Measurements from ENCODE around the gene KATNIP. TPM values are rescaled to one million over a fixed set of nuclear protein-coding genes. Genes with fewer than 3 reads are reported as not detected.

The KATNIP gene
- total and polyA plus RNA-seq, 2 of the 13 experiments (the other 11 are each of a cell fraction or from before 2014, with no cell fraction given) = 9.7 to 12.0 TPM

GRCh38 chr16:27556471-27556870, 6.5 kb downstream of the KATNIP start:
- peaks cover 7% of the 10 kb centered on the region for H3K4me1 ChIP-seq (ENCODE audit: insufficient read depth, low read length)

DNA sequence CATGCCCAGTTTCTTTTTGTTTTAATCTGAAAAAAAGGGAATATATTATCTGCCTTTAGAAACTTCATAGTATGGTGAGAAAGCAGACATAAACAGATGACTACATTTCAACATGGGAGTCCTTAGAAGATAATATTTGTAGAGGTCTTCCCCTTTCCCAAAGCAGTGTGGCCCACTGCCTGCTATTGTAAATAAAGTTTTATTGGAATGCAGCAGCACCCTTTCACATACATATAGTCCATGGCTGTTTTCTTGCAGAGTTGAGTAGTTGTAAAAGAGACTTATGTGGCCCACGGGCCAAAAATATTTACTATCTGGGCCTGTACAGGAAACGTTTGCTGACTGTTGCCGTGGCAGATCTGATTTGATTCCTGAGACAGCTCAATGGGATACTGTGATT, 8.5 kb downstream of the KATNIP start:
- H3K4me2 ChIP-seq (ENCODE audit: low read depth, low read length) = no peak overlapping the region
- no peaks in the 10 kb centered on the region for H3K9me3 ChIP-seq (ENCODE audit: low read length)
- DNase-seq (ENCODE audit: low spot score) (no peak), FAIRE-seq (no peak), ATAC-seq (no peak)
- no peak overlapping the region for H2AFZ ChIP-seq (ENCODE audit: low read length)
- no peaks in the 10 kb centered on the region for H4K20me1 ChIP-seq (ENCODE audit: insufficient read depth, low read length)
- in situ Hi-C loops (cut with HindIII; ENCODE audit: extremely low pct_ligation_motif_present, low pct_unique_long_range_greater_than_20kb) = no loop called here
- no peak overlapping the region for H3K4me3 ChIP-seq (replicated peaks in 1 of 3; ENCODE audit: insufficient read depth in 1 of 3, low read depth in 2 of 3, low read length in 3 of 3)
- ChIA-PET POLR2A (interaction anchor here (1.2 kb wide), 1 partner anchor 9 kb away, joined by 8 read pairs; the partner anchor contains the start of genes GTF3C1 and KATNIP), CTCF (ENCODE audit: low intra/inter-chr PET ratio, low total read pairs) (no interaction called here)
- TF ChIP-seq BHLHE40 (IDR thresholded peaks at IDR 0.05; ENCODE audit: low read length) = no peak
- TF ChIP-seq, protein P1, sequence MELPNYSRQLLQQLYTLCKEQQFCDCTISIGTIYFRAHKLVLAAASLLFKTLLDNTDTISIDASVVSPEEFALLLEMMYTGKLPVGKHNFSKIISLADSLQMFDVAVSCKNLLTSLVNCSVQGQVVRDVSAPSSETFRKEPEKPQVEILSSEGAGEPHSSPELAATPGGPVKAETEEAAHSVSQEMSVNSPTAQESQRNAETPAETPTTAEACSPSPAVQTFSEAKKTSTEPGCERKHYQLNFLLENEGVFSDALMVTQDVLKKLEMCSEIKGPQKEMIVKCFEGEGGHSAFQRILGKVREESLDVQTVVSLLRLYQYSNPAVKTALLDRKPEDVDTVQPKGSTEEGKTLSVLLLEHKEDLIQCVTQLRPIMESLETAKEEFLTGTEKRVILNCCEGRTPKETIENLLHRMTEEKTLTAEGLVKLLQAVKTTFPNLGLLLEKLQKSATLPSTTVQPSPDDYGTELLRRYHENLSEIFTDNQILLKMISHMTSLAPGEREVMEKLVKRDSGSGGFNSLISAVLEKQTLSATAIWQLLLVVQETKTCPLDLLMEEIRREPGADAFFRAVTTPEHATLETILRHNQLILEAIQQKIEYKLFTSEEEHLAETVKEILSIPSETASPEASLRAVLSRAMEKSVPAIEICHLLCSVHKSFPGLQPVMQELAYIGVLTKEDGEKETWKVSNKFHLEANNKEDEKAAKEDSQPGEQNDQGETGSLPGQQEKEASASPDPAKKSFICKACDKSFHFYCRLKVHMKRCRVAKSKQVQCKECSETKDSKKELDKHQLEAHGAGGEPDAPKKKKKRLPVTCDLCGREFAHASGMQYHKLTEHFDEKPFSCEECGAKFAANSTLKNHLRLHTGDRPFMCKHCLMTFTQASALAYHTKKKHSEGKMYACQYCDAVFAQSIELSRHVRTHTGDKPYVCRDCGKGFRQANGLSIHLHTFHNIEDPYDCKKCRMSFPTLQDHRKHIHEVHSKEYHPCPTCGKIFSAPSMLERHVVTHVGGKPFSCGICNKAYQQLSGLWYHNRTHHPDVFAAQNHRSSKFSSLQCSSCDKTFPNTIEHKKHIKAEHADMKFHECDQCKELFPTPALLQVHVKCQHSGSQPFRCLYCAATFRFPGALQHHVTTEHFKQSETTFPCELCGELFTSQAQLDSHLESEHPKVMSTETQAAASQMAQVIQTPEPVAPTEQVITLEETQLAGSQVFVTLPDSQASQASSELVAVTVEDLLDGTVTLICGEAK (IDR thresholded peaks at IDR 0.05) = no peak
- TF ChIP-seq, protein P1 (CRISPR knock-in tag; IDR thresholded peaks at IDR 0.05) = peak; percentile 94
- H3K9ac ChIP-seq (ENCODE audit: insufficient read depth, low read depth, low read length) = no peak overlapping the region
- no peak overlapping the region for H3K27ac ChIP-seq (ENCODE audit: extremely low read length, insufficient read depth, low read length)
- WGBS (ENCODE audit: low lambda C conversion rate) = 87% methylated on average over 3 of the region's 3 CpGs
- intact Hi-C loops (cut with micrococcal nuclease; ENCODE audit: unreplicated experiment) = no loop called here
- BruUV-seq (replicated peaks) = no TSS peak
- no peaks in the 10 kb centered on the region; a peak in 1 of 5 replicates for H3K36me3 ChIP-seq (replicated peaks in 1 of 2; ENCODE audit: control insufficient read depth in 1 of 2, insufficient read depth in 2 of 2, low read length in 2 of 2)
- no peaks in the 10 kb centered on the region for H3K27me3 ChIP-seq (ENCODE audit: control insufficient read depth in 1 of 2, insufficient read depth in 2 of 2, low read length in 2 of 2)
- no peaks in the 10 kb centered on the region for H3K79me2 ChIP-seq (ENCODE audit: insufficient read depth, low read length)
- H3K4me1 ChIP-seq (ENCODE audit: insufficient read depth, low read length) = peaks cover 7% of the 10 kb centered on the region

More at GRCh38 chr16:27556471-27556870, 6.5 kb downstream of the KATNIP start:
- H3K79me2 ChIP-seq (ENCODE audit: insufficient read depth, low read length) = no peaks in the 10 kb centered on the region
- no peak overlapping the region for H3K27ac ChIP-seq (ENCODE audit: extremely low read length, insufficient read depth, low read length)
- intact Hi-C loops (cut with micrococcal nuclease; ENCODE audit: unreplicated experiment) = no loop called here
- ChIA-PET POLR2A (no interaction called here), CTCF (ENCODE audit: low intra/inter-chr PET ratio, low total read pairs) (no interaction called here)
- H3K27me3 ChIP-seq (ENCODE audit: control insufficient read depth in 1 of 2, insufficient read depth in 2 of 2, low read length in 2 of 2) = no peaks in the 10 kb centered on the region
- ATAC-seq (no peak), DNase-seq (ENCODE audit: low spot score) (no peak), FAIRE-seq (no peak)
- BruUV-seq (replicated peaks) = no TSS peak
- in situ Hi-C loops (cut with HindIII; ENCODE audit: extremely low pct_ligation_motif_present, low pct_unique_long_range_greater_than_20kb) = no loop called here
- H3K36me3 ChIP-seq (replicated peaks in 1 of 2; ENCODE audit: control insufficient read depth in 1 of 2, insufficient read depth in 2 of 2, low read length in 2 of 2) = no peaks in the 10 kb centered on the region
- no peak overlapping the region for H2AFZ ChIP-seq (ENCODE audit: low read length)
- H3K4me3 ChIP-seq (replicated peaks in 1 of 3; ENCODE audit: insufficient read depth in 1 of 3, low read depth in 2 of 3, low read length in 3 of 3) = no peak overlapping the region
- WGBS (ENCODE audit: low lambda C conversion rate) = 88% methylated on average over 1 of the region's 1 CpG
- H3K9me3 ChIP-seq (ENCODE audit: low read length) = no peaks in the 10 kb centered on the region
- TF ChIP-seq STAT5B (CRISPR knock-in tag; IDR thresholded peaks at IDR 0.05) = no peak
- no peak for TF ChIP-seq HMGXB4 (CRISPR knock-in tag; IDR thresholded peaks at IDR 0.05; ENCODE audit: borderline replicate concordance in 1 of 2, low read depth in 1 of 2)
- no peak for TF ChIP-seq MTF2 (CRISPR knock-in tag; IDR thresholded peaks at IDR 0.05; ENCODE audit: borderline replicate concordance)
- no peak for TF ChIP-seq HMG20B (CRISPR knock-in tag; conservative IDR thresholded peaks at IDR 0.05)
- H3K9ac ChIP-seq (ENCODE audit: insufficient read depth, low read depth, low read length) = no peak overlapping the region
- no peaks in the 10 kb centered on the region for H4K20me1 ChIP-seq (ENCODE audit: insufficient read depth, low read length)
- H3K4me2 ChIP-seq (ENCODE audit: low read depth, low read length) = no peak overlapping the region

Data from HepG2 (cell line).